CD4-positive, alpha-beta T cell treated with Interleukin-6 for 4 hours (primary cell): Measurements from ENCODE around the gene RTN4RL1.
"Not testable (repeated sequence)": the region's sequence is repeated elsewhere in the genome, so short reads cannot be mapped to it uniquely, and the experiment has no call there.

Source experiments
- DNase-seq: peaks from one replicate; pipeline ENCODE4 v3.0.0-alpha.2; 2020; ENCODE audit warnings: mixed read lengths

The RTN4RL1 gene

GRCh38 chr17:1915889-1916288 is 109.2 kb downstream of the RTN4RL1 start:
- no peak for DNase-seq

GRCh38 chr17:1914661-1915083 is 110.5 kb downstream of the RTN4RL1 start:
- DNase-seq, result no peak

GRCh38 chr17:1913702-1914101 is 111.4 kb downstream of the RTN4RL1 start:
- DNase-seq, result no peak

GRCh38 chr17:1912146-1912545 is 113.0 kb downstream of the RTN4RL1 start:
- DNase-seq, result no peak

GRCh38 chr17:1909985-1910384 is 115.1 kb downstream of the RTN4RL1 start:
- no peak for DNase-seq

- DNase-seq, result peak; percentile 37
Measured at GRCh38 chr17:1908699-1909309, 116.3 kb downstream of the RTN4RL1 start.

GRCh38 chr17:1907909-1908698 is 117.0 kb downstream of the RTN4RL1 start:
- peak; percentile 19 for DNase-seq

GRCh38 chr17:1907216-1907631 is 117.9 kb downstream of the RTN4RL1 start:
- no peak for DNase-seq

GRCh38 chr17:1906662-1907101 is 118.5 kb downstream of the RTN4RL1 start:
- DNase-seq, result no peak

GRCh38 chr17:1905190-1905913 is 119.8 kb downstream of the RTN4RL1 start:
- DNase-seq, result no peak

- no peak for DNase-seq
Measured at GRCh38 chr17:1904273-1905182, 120.6 kb downstream of the RTN4RL1 start.

- no peak for DNase-seq
Measured at GRCh38 chr17:1899403-1900000, 125.6 kb downstream of the RTN4RL1 start.

GRCh38 chr17:1898872-1899271 is 126.3 kb downstream of the RTN4RL1 start:
- DNase-seq, result no peak

GRCh38 chr17:1898332-1898731 is 126.8 kb downstream of the RTN4RL1 start:
- DNase-seq, result no peak

- DNase-seq, result no peak
Measured at GRCh38 chr17:1897105-1897656, 128.0 kb downstream of the RTN4RL1 start.

- DNase-seq, result no peak
Measured at GRCh38 chr17:1896243-1897104, 128.7 kb downstream of the RTN4RL1 start.

- not testable (repeated sequence) for DNase-seq
Measured at GRCh38 chr17:1895479-1895878, 129.7 kb downstream of the RTN4RL1 start.

- no peak for DNase-seq
Measured at GRCh38 chr17:1894753-1895339, 130.3 kb downstream of the RTN4RL1 start.

GRCh38 chr17:1890758-1891450 is 134.2 kb downstream of the RTN4RL1 start:
- peak; percentile 23 for DNase-seq

- no peak for DNase-seq
Measured at GRCh38 chr17:1888741-1889140, 136.4 kb downstream of the RTN4RL1 start.
